ENCODE data around the gene S100G. TPM values are rescaled to one million over a fixed set of nuclear protein-coding genes. Genes with fewer than 3 reads are reported as not detected.

The S100G gene
- total and polyA plus RNA-seq, 2 donors (not counting 3 experiments of a cell fraction or from before 2014, with no cell fraction given), result not detected

GRCh38 chrX:16683007-16683664, 33.2 kb downstream of the S100G start:
- no peak for DNase-seq (ENCODE audit: low read depth, low spot score)

GRCh38 chrX:16687514-16687913, 37.6 kb downstream of the S100G start:
- intact Hi-C loops (cut with micrococcal nuclease) (no loop called here), dilution Hi-C loops (cut with MboI; ENCODE audit: extremely low pct_ligation_motif_present, low sequenced_read_pairs) (no loop called here)
- Histone ChIP-seq H3K4me3 (replicated peaks in 1 of 3; ENCODE audit: insufficient read depth in 1 of 3, low read depth in 1 of 3, low read length in 3 of 3) (no peak overlapping the region), H3K79me2 (ENCODE audit: control insufficient read depth, insufficient read depth, low read length) (no peaks in the 10 kb centered on the region), H2AFZ (ENCODE audit: low read depth, low read length) (no peak overlapping the region), H3K9me3 (replicated peaks; ENCODE audit: control insufficient read depth, insufficient read depth, low read length) (no peaks in the 10 kb centered on the region), H3K36me3 (ENCODE audit: control insufficient read depth in 2 of 2, extremely low read depth in 1 of 2, insufficient read depth in 2 of 2, low read length in 2 of 2) (peaks cover 0 to 7% of the 10 kb centered on the region in 2 experiments), H4K20me1 (replicated peaks; ENCODE audit: control insufficient read depth, extremely low read depth, insufficient read depth, low read length) (no peaks in the 10 kb centered on the region), H3K4me1 (ENCODE audit: control insufficient read depth, extremely low read depth, insufficient read depth, low read length) (no peaks in the 10 kb centered on the region), H3K9ac (replicated peaks; ENCODE audit: extremely low read depth, insufficient read depth, low read length) (no peak overlapping the region), H3K4me2 (ENCODE audit: insufficient read depth, low read length) (no peak overlapping the region), H3K27ac (ENCODE audit: insufficient read depth, low read depth, low read length) (no peak overlapping the region), H3K27me3 (ENCODE audit: control insufficient read depth in 2 of 2, insufficient read depth in 2 of 2, low read length in 2 of 2) (no peaks in the 10 kb centered on the region), H3K9me1 (replicated peaks; ENCODE audit: control insufficient read depth, extremely low read depth, insufficient read depth, low read length) (no peaks in the 10 kb centered on the region)
- CTCF ChIA-PET, result no interaction called here
- BruUV-seq (replicated peaks), result no TSS peak
- no peak for FAIRE-seq
- TF ChIP-seq POLR2A (IDR thresholded peaks at IDR 0.05; ENCODE audit: low read depth, low read length) (no peak), CTCF (IDR thresholded peaks at IDR 0.05; ENCODE audit: extremely low read depth in 1 of 2, insufficient read depth in 1 of 2, low read depth in 1 of 2, low read length in 2 of 2) (no peak), MYC (IDR thresholded peaks at IDR 0.05; ENCODE audit: low read depth, low read length) (no peak), FOS (IDR thresholded peaks at IDR 0.05; ENCODE audit: borderline replicate concordance, insufficient read depth, low read length) (no peak), EZH2 (IDR thresholded peaks at IDR 0.05; ENCODE audit: borderline replicate concordance, low read depth, low read length, severe bottlenecking) (no peak), POLR2AphosphoS5 (IDR thresholded peaks at IDR 0.05; ENCODE audit: insufficient read depth, low read depth, low read length) (no peak), JUN (IDR thresholded peaks at IDR 0.05; ENCODE audit: borderline replicate concordance, insufficient read depth, insufficient read length, low read depth) (no peak), GATA2 (IDR thresholded peaks at IDR 0.05; ENCODE audit: insufficient read depth, insufficient read length, low read depth, low read length) (no peak)
- TF ChIP-seq, protein P1, sequence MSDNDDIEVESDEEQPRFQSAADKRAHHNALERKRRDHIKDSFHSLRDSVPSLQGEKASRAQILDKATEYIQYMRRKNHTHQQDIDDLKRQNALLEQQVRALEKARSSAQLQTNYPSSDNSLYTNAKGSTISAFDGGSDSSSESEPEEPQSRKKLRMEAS (IDR thresholded peaks at IDR 0.05; ENCODE audit: insufficient read depth, insufficient read length), result no peak
- DNase-seq (ENCODE audit: low read depth, low spot score), result no peak
- POLR2A ChIA-PET, result no interaction called here

More at GRCh38 chrX:16683007-16683664, 33.2 kb downstream of the S100G start:
- Histone ChIP-seq H3K27ac (ENCODE audit: insufficient read depth, low read depth, low read length) (no peak overlapping the region), H4K20me1 (replicated peaks; ENCODE audit: control insufficient read depth, extremely low read depth, insufficient read depth, low read length) (no peaks in the 10 kb centered on the region), H3K9ac (replicated peaks; ENCODE audit: extremely low read depth, insufficient read depth, low read length) (no peak overlapping the region), H3K27me3 (ENCODE audit: control insufficient read depth in 2 of 2, insufficient read depth in 2 of 2, low read length in 2 of 2) (no peaks in the 10 kb centered on the region), H3K79me2 (ENCODE audit: control insufficient read depth, insufficient read depth, low read length) (no peaks in the 10 kb centered on the region), H3K4me1 (ENCODE audit: control insufficient read depth, extremely low read depth, insufficient read depth, low read length) (no peaks in the 10 kb centered on the region), H3K4me2 (ENCODE audit: insufficient read depth, low read length) (no peak overlapping the region), H3K4me3 (replicated peaks in 1 of 3; ENCODE audit: insufficient read depth in 1 of 3, low read depth in 1 of 3, low read length in 3 of 3) (no peak overlapping the region), H3K9me3 (replicated peaks; ENCODE audit: control insufficient read depth, insufficient read depth, low read length) (no peaks in the 10 kb centered on the region), H3K9me1 (replicated peaks; ENCODE audit: control insufficient read depth, extremely low read depth, insufficient read depth, low read length) (no peaks in the 10 kb centered on the region), H2AFZ (ENCODE audit: low read depth, low read length) (no peak overlapping the region), H3K36me3 (ENCODE audit: control insufficient read depth in 2 of 2, extremely low read depth in 1 of 2, insufficient read depth in 2 of 2, low read length in 2 of 2) (peaks cover 0 to 11% of the 10 kb centered on the region in 2 experiments)
- FAIRE-seq, result no peak
- ChIA-PET POLR2A (interaction anchor here (0.6 kb wide), 1 partner anchor 10 kb away, joined by 3 read pairs; no protein-coding TSS in a partner anchor), CTCF (interaction anchor here (1.0 to 1.4 kb wide), 2 partner anchors 12 kb away, joined by 3 read pairs; no protein-coding TSS in a partner anchor)
- TF ChIP-seq EZH2 (IDR thresholded peaks at IDR 0.05; ENCODE audit: borderline replicate concordance, low read depth, low read length, severe bottlenecking) (no peak), FOS (IDR thresholded peaks at IDR 0.05; ENCODE audit: borderline replicate concordance, insufficient read depth, low read length) (no peak), MYC (IDR thresholded peaks at IDR 0.05; ENCODE audit: low read depth, low read length) (no peak)
- dilution Hi-C loops (cut with MboI; ENCODE audit: extremely low pct_ligation_motif_present, low sequenced_read_pairs) (no loop called here), intact Hi-C loops (cut with micrococcal nuclease) (no loop called here)
- no TSS peak for BruUV-seq (replicated peaks)
